ENCODE measurements around the gene TJP3.
A peak's percentile ranks its signal among the peaks of the same experiment; 100 is the strongest.

TJP3 gene

GRCh38 chr19:3707868-3708206 lies 347 bp upstream of the TJP3 start:
- DNase-seq (ENCODE audit: low spot score), result no peak

DNA sequence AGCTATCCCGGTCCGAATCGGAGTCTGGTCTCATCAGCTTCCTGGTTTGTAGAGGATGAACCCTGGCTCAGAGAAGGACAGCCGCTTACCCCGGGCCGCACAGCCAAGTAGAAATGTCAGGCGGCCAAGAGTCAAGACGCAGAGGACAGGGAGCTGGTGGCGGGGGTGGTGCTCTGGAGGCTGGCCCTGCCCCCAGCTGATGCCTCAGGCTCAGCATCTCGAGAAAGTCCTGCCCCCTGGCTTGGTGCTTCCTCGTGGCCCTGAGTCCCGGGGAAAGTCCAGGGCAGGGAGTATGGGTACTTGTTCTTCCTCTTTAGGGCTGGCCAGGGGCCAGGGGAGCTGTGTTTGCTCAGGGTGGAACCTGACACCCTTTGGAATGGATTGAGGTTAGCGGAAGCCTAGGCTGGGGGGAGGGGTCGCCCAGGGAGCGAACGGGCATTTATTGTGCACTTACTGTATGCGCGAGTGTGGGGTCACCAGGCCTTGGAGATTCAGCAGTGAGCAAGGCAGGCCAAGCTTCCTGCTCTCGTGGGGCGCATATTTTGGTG lies 2.2 kb downstream of the TJP3 start:
- peaks cover 6% of the 10 kb centered on the region for H3K4me1 ChIP-seq (ENCODE audit: insufficient read depth, poor library complexity, severe bottlenecking)
- H3K9me3 ChIP-seq (ENCODE audit: severe bottlenecking), result no peaks in the 10 kb centered on the region
- no peaks in the 10 kb centered on the region for H3K27me3 ChIP-seq (ENCODE audit: insufficient read depth, poor library complexity, severe bottlenecking)
- peak; percentile 84 for DNase-seq (ENCODE audit: low spot score)
- no peak overlapping the region for H3K4me3 ChIP-seq (ENCODE audit: severe bottlenecking)
- TF ChIP-seq, protein P1, sequence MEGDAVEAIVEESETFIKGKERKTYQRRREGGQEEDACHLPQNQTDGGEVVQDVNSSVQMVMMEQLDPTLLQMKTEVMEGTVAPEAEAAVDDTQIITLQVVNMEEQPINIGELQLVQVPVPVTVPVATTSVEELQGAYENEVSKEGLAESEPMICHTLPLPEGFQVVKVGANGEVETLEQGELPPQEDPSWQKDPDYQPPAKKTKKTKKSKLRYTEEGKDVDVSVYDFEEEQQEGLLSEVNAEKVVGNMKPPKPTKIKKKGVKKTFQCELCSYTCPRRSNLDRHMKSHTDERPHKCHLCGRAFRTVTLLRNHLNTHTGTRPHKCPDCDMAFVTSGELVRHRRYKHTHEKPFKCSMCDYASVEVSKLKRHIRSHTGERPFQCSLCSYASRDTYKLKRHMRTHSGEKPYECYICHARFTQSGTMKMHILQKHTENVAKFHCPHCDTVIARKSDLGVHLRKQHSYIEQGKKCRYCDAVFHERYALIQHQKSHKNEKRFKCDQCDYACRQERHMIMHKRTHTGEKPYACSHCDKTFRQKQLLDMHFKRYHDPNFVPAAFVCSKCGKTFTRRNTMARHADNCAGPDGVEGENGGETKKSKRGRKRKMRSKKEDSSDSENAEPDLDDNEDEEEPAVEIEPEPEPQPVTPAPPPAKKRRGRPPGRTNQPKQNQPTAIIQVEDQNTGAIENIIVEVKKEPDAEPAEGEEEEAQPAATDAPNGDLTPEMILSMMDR (IDR thresholded peaks at IDR 0.05; ENCODE audit: poor library complexity, severe bottlenecking), result no peak
- peak; percentile 86 for ATAC-seq (ENCODE audit: low read depth)
- H3K27ac ChIP-seq (ENCODE audit: poor library complexity, severe bottlenecking), result no peak overlapping the region
- H3K36me3 ChIP-seq (ENCODE audit: low read depth), result no peaks in the 10 kb centered on the region

More at GRCh38 chr19:3707868-3708206, 347 bp upstream of the TJP3 start:
- H3K4me3 ChIP-seq (ENCODE audit: severe bottlenecking), result no peak overlapping the region
- H3K4me1 ChIP-seq (ENCODE audit: insufficient read depth, poor library complexity, severe bottlenecking), result peaks cover 6% of the 10 kb centered on the region
- TF ChIP-seq, protein P1 (IDR thresholded peaks at IDR 0.05; ENCODE audit: poor library complexity, severe bottlenecking), result no peak
- no peak for ATAC-seq (ENCODE audit: low read depth)
- H3K27me3 ChIP-seq (ENCODE audit: insufficient read depth, poor library complexity, severe bottlenecking), result no peaks in the 10 kb centered on the region
- no peak overlapping the region for H3K27ac ChIP-seq (ENCODE audit: poor library complexity, severe bottlenecking)
- no peaks in the 10 kb centered on the region for H3K36me3 ChIP-seq (ENCODE audit: low read depth)
- H3K9me3 ChIP-seq (ENCODE audit: severe bottlenecking), result no peaks in the 10 kb centered on the region

GRCh38 chr19:3712663-3713611 lies 4.8 kb downstream of the TJP3 start:
- H3K9me3 ChIP-seq (ENCODE audit: severe bottlenecking), result no peaks in the 10 kb centered on the region
- no peak overlapping the region for H3K27ac ChIP-seq (ENCODE audit: poor library complexity, severe bottlenecking)
- H3K27me3 ChIP-seq (ENCODE audit: insufficient read depth, poor library complexity, severe bottlenecking), result no peaks in the 10 kb centered on the region
- no peak overlapping the region for H3K4me3 ChIP-seq (ENCODE audit: severe bottlenecking)
- no peaks in the 10 kb centered on the region for H3K36me3 ChIP-seq (ENCODE audit: low read depth)
- H3K4me1 ChIP-seq (ENCODE audit: insufficient read depth, poor library complexity, severe bottlenecking), result peaks cover 6% of the 10 kb centered on the region
- ATAC-seq (ENCODE audit: low read depth) (peak; percentile 51; the same call in 2 of the 3 replicates), DNase-seq (ENCODE audit: low spot score) (no peak)
- TF ChIP-seq, protein P1 (IDR thresholded peaks at IDR 0.05; ENCODE audit: poor library complexity, severe bottlenecking), result no peak

DNA sequence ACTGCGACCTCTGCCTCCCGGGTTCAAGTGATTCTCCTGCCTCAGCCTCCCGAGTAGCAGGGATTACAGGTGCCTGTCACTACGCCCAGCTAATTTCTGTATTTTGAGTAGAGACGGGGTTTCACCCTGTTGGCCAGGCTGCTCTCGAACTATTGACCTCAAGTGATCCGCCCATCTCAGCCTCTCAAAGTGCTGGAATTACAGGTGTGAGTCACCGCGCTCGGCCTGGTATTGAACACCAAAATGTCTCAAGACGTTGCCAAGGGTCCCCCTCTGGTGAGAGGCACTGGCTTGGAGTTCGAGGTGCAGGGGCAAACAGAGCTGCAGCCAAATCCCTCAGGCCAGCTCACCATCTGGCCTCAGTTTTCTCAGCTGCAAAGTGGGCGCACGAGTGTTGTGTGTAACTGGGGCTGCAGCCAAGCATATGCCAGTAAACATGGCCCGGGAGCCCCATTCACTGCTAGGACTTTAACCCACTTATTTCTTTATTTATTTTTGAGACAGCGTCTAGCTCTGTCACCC lies 8.0 kb downstream of the TJP3 start:
- Histone ChIP-seq H3K27me3 (ENCODE audit: insufficient read depth, poor library complexity, severe bottlenecking) (peaks cover 4% of the 10 kb centered on the region), H3K36me3 (ENCODE audit: low read depth) (no peaks in the 10 kb centered on the region), H3K4me3 (ENCODE audit: severe bottlenecking) (no peak overlapping the region), H3K27ac (ENCODE audit: poor library complexity, severe bottlenecking) (no peak overlapping the region), H3K4me1 (ENCODE audit: insufficient read depth, poor library complexity, severe bottlenecking) (no peaks in the 10 kb centered on the region), H3K9me3 (ENCODE audit: severe bottlenecking) (no peaks in the 10 kb centered on the region)
- TF ChIP-seq, protein P1 (IDR thresholded peaks at IDR 0.05; ENCODE audit: poor library complexity, severe bottlenecking), result no peak
- no peak for ATAC-seq (ENCODE audit: low read depth)
- no peak for DNase-seq (ENCODE audit: low spot score)
